Measurements from ENCODE around the gene SEMG1.

The SEMG1 gene

GRCh38 chr20:45218124-45218523 lies 11.3 kb downstream of the SEMG1 start:
- Histone ChIP-seq H3K79me2 (ENCODE audit: insufficient read depth, low read length) (no peaks in the 10 kb centered on the region), H4K20me1 (ENCODE audit: insufficient read depth, low read length, poor library complexity, severe bottlenecking) (no peaks in the 10 kb centered on the region), H3K4me3 (ENCODE audit: low read length, poor library complexity, severe bottlenecking) (no peak overlapping the region), H3F3A (ENCODE audit: low read depth) (no peaks in the 10 kb centered on the region), H2AFZ (ENCODE audit: low read length) (no peak overlapping the region), H3K9me3 (ENCODE audit: insufficient read depth, low read depth, low read length) (no peaks in the 10 kb centered on the region), H3K9ac (ENCODE audit: low read depth, low read length, poor library complexity, severe bottlenecking) (no peak overlapping the region), H3K27me3 (ENCODE audit: insufficient read depth, low read length, poor library complexity, severe bottlenecking) (peaks cover 5% of the 10 kb centered on the region), H3K36me3 (ENCODE audit: insufficient read depth, low read length) (no peaks in the 10 kb centered on the region), H3K9me2 (replicated peaks; ENCODE audit: low read depth, low read length) (no peaks in the 10 kb centered on the region), H3K4me2 (ENCODE audit: low read depth, low read length, poor library complexity, severe bottlenecking) (no peak overlapping the region), H3K4me1 (ENCODE audit: insufficient read depth, low read length, poor library complexity, severe bottlenecking) (no peaks in the 10 kb centered on the region)
- TF ChIP-seq EZH2phosphoT487 (IDR thresholded peaks at IDR 0.05; ENCODE audit: borderline replicate concordance) (no peak), CTCF (conservative IDR thresholded peaks at IDR 0.05; ENCODE audit: low read length) (no peak)

GRCh38 chr20:45218636-45219035 lies 11.8 kb downstream of the SEMG1 start:
- no peaks in the 10 kb centered on the region for H3K79me2 ChIP-seq (ENCODE audit: insufficient read depth, low read length)
- H3K4me1 ChIP-seq (ENCODE audit: insufficient read depth, low read length, poor library complexity, severe bottlenecking), result no peaks in the 10 kb centered on the region
- H3K4me2 ChIP-seq (ENCODE audit: low read depth, low read length, poor library complexity, severe bottlenecking), result no peak overlapping the region
- TF ChIP-seq EZH2phosphoT487 (IDR thresholded peaks at IDR 0.05; ENCODE audit: borderline replicate concordance) (no peak), CTCF (conservative IDR thresholded peaks at IDR 0.05; ENCODE audit: low read length) (no peak)
- H3K9ac ChIP-seq (ENCODE audit: low read depth, low read length, poor library complexity, severe bottlenecking), result no peak overlapping the region
- H4K20me1 ChIP-seq (ENCODE audit: insufficient read depth, low read length, poor library complexity, severe bottlenecking), result no peaks in the 10 kb centered on the region
- H3K9me2 ChIP-seq (replicated peaks; ENCODE audit: low read depth, low read length), result no peaks in the 10 kb centered on the region
- H3F3A ChIP-seq (ENCODE audit: low read depth), result no peaks in the 10 kb centered on the region
- no peak overlapping the region for H2AFZ ChIP-seq (ENCODE audit: low read length)
- no peak overlapping the region for H3K4me3 ChIP-seq (ENCODE audit: low read length, poor library complexity, severe bottlenecking)
- no peaks in the 10 kb centered on the region for H3K36me3 ChIP-seq (ENCODE audit: insufficient read depth, low read length)
- peaks cover 5% of the 10 kb centered on the region for H3K27me3 ChIP-seq (ENCODE audit: insufficient read depth, low read length, poor library complexity, severe bottlenecking)
- no peaks in the 10 kb centered on the region for H3K9me3 ChIP-seq (ENCODE audit: insufficient read depth, low read depth, low read length)

- no peak within 1 kb of the TSS for H3K4me2 ChIP-seq (ENCODE audit: low read depth, low read length, poor library complexity, severe bottlenecking)
- H4K20me1 ChIP-seq (ENCODE audit: insufficient read depth, low read length, poor library complexity, severe bottlenecking), result no peaks in the 10 kb centered on the region
- H3K4me3 ChIP-seq (ENCODE audit: low read length, poor library complexity, severe bottlenecking), result no peak within 1 kb of the TSS
- H3F3A ChIP-seq (ENCODE audit: low read depth), result no peaks in the 10 kb centered on the region
- no peaks in the 10 kb centered on the region for H3K9me3 ChIP-seq (ENCODE audit: insufficient read depth, low read depth, low read length)
- H3K4me1 ChIP-seq (ENCODE audit: insufficient read depth, low read length, poor library complexity, severe bottlenecking), result no peaks in the 10 kb centered on the region
- no peak for TF ChIP-seq EZH2phosphoT487 (IDR thresholded peaks at IDR 0.05; ENCODE audit: borderline replicate concordance)
- H3K9ac ChIP-seq (ENCODE audit: low read depth, low read length, poor library complexity, severe bottlenecking), result no peak within 1 kb of the TSS
- H3K79me2 ChIP-seq (ENCODE audit: insufficient read depth, low read length), result no peaks in the 10 kb centered on the region
- H3K9me2 ChIP-seq (replicated peaks; ENCODE audit: low read depth, low read length), result no peaks in the 10 kb centered on the region
- H3K36me3 ChIP-seq (ENCODE audit: insufficient read depth, low read length), result no peaks in the 10 kb centered on the region
- H3K27me3 ChIP-seq (ENCODE audit: insufficient read depth, low read length, poor library complexity, severe bottlenecking), result peaks cover 5% of the 10 kb centered on the region
- no peak within 1 kb of the TSS for H2AFZ ChIP-seq (ENCODE audit: low read length)
Observed at GRCh38 chr20:45221076-45221475, 14.2 kb downstream of the SEMG1 start, which contains the start of gene SEMG2. SEMG2 (plus strand) TSS chr20:45221373; CDS start chr20:45221390, 17 bp downstream.

GRCh38 chr20:45223136-45223535 lies 16.3 kb downstream of the SEMG1 start:
- H3K4me1 ChIP-seq (ENCODE audit: insufficient read depth, low read length, poor library complexity, severe bottlenecking), result no peaks in the 10 kb centered on the region
- no peaks in the 10 kb centered on the region for H3K9me3 ChIP-seq (ENCODE audit: insufficient read depth, low read depth, low read length)
- H3F3A ChIP-seq (ENCODE audit: low read depth), result no peaks in the 10 kb centered on the region
- no peak overlapping the region for H3K9ac ChIP-seq (ENCODE audit: low read depth, low read length, poor library complexity, severe bottlenecking)
- H3K4me2 ChIP-seq (ENCODE audit: low read depth, low read length, poor library complexity, severe bottlenecking), result no peak overlapping the region
- H3K79me2 ChIP-seq (ENCODE audit: insufficient read depth, low read length), result no peaks in the 10 kb centered on the region
- peaks cover 21% of the 10 kb centered on the region for H3K27me3 ChIP-seq (ENCODE audit: insufficient read depth, low read length, poor library complexity, severe bottlenecking)
- no peak overlapping the region for H3K4me3 ChIP-seq (ENCODE audit: low read length, poor library complexity, severe bottlenecking)
- TF ChIP-seq CTCF (conservative IDR thresholded peaks at IDR 0.05; ENCODE audit: low read length) (no peak), EZH2phosphoT487 (IDR thresholded peaks at IDR 0.05; ENCODE audit: borderline replicate concordance) (no peak)
- no peak overlapping the region for H2AFZ ChIP-seq (ENCODE audit: low read length)
- H3K9me2 ChIP-seq (replicated peaks; ENCODE audit: low read depth, low read length), result no peaks in the 10 kb centered on the region
- H4K20me1 ChIP-seq (ENCODE audit: insufficient read depth, low read length, poor library complexity, severe bottlenecking), result no peaks in the 10 kb centered on the region
- no peaks in the 10 kb centered on the region for H3K36me3 ChIP-seq (ENCODE audit: insufficient read depth, low read length)
